Measurements from ENCODE around the gene GAREM1. TPM values are rescaled to one million over a fixed set of nuclear protein-coding genes. Genes with fewer than 3 reads are reported as not detected.

Gene GAREM1
- total RNA-seq, 1 donor from 2014 or later: 5.2 TPM

DNA sequence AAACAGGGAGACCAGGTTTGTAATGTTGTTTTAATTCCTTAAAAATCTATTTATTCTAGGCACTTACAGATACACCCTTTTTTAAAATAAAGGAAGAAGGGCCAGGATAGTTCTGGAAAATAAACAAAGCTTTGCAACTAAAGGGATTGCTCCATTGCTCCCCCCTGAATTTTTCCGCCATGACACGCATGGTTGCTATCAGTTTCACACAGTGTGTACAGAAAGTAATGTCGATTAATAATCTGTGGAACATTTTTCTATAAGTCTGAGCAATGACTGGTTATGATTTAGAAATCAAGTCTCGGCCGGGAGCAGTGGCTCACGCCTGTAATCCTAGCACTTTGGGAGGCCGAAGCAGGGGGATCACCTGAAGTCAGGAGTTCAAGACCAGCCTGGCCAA lies 90.8 kb downstream of the GAREM1 start:
- no peaks in the 10 kb centered on the region for H3K9me3 ChIP-seq (ENCODE audit: control insufficient read depth in 3 of 3, low read length in 3 of 3)
- no peak overlapping the region for H3K27ac ChIP-seq (ENCODE audit: low read depth, low read length)

GRCh38 chr18:32378705-32379104 lies 92.0 kb downstream of the GAREM1 start:
- Histone ChIP-seq H3K36me3 (ENCODE audit: control insufficient read depth in 3 of 3, insufficient read depth in 3 of 3, low read length in 3 of 3) (no peaks in the 10 kb centered on the region), H3K9ac (ENCODE audit: low read depth in 1 of 3, low read length in 3 of 3) (no peak overlapping the region), H3K27me3 (ENCODE audit: control insufficient read depth in 3 of 3, insufficient read depth in 3 of 3, low read length in 3 of 3) (no peaks in the 10 kb centered on the region), H3K27ac (ENCODE audit: low read depth, low read length) (no peak overlapping the region), H3K4me3 (ENCODE audit: low read length in 3 of 3) (no peak overlapping the region), H3K9me3 (ENCODE audit: control insufficient read depth in 3 of 3, low read length in 3 of 3) (no peaks in the 10 kb centered on the region), H3K4me1 (ENCODE audit: control insufficient read depth in 3 of 3, insufficient read depth in 3 of 3, low read length in 3 of 3) (peaks cover 6 to 9% (median 9%) of the 10 kb centered on the region in 3 donors)

More for the DNA sequence above, 90.8 kb downstream of the GAREM1 start:
- Histone ChIP-seq H3K27me3 (ENCODE audit: control insufficient read depth in 3 of 3, insufficient read depth in 3 of 3, low read length in 3 of 3) (no peaks in the 10 kb centered on the region), H3K4me3 (ENCODE audit: low read length in 3 of 3) (no peak overlapping the region), H3K4me1 (ENCODE audit: control insufficient read depth in 3 of 3, insufficient read depth in 3 of 3, low read length in 3 of 3) (peaks cover 0 to 4% (median 0%) of the 10 kb centered on the region in 3 donors), H3K36me3 (ENCODE audit: control insufficient read depth in 3 of 3, insufficient read depth in 3 of 3, low read length in 3 of 3) (no peaks in the 10 kb centered on the region), H3K9ac (ENCODE audit: low read depth in 1 of 3, low read length in 3 of 3) (no peak overlapping the region)

DNA sequence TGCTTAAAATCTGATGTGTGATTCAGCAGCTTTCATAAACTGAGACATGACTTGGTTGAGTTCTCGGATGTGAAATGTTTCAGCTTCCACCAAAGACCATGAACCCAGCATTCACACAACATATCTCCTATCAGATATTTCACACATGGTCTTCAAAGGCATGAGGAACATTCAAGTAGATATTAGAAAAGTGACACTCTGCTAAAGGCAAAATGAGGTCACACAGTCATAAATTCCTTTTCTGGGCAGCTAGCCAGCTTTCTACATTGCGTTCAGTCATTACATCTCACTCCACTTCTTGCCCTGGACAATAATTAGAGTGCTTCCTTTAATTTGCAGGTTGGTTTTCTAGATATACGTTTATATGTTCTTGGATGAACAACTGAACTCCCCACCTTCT lies 96.7 kb downstream of the GAREM1 start:
- peaks cover 9 to 10% (median 9%) of the 10 kb centered on the region in 3 donors for H3K4me1 ChIP-seq (ENCODE audit: control insufficient read depth in 3 of 3, insufficient read depth in 3 of 3, low read length in 3 of 3)
- no peaks in the 10 kb centered on the region for H3K9me3 ChIP-seq (ENCODE audit: control insufficient read depth in 3 of 3, low read length in 3 of 3)
- no peak overlapping the region for H3K4me3 ChIP-seq (ENCODE audit: low read length in 3 of 3)
- H3K27me3 ChIP-seq (ENCODE audit: control insufficient read depth in 3 of 3, insufficient read depth in 3 of 3, low read length in 3 of 3): no peaks in the 10 kb centered on the region
- H3K9ac ChIP-seq (ENCODE audit: low read depth in 1 of 3, low read length in 3 of 3): no peak overlapping the region
- no peak overlapping the region for H3K27ac ChIP-seq (ENCODE audit: low read depth, low read length)
- H3K36me3 ChIP-seq (ENCODE audit: control insufficient read depth in 3 of 3, insufficient read depth in 3 of 3, low read length in 3 of 3): no peaks in the 10 kb centered on the region

DNA sequence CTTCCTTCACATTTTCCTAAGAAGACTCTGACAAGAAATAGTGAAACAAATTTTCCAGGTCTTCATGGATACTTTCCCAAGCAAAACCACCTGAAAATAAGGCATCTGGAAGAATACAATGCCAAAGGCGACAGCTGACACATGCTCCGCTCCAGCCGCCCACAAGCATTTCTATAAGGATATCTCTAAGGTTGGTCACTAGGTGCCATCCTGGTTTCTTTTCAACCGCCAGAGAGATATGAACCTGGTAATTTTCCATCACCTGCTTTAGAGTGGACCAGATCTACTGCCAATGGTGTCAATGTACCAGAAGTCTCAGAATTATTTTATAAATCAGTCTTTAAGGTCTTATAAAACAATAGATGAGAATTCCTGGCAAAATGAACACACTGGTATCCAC lies 97.2 kb downstream of the GAREM1 start:
- Histone ChIP-seq H3K36me3 (ENCODE audit: control insufficient read depth in 3 of 3, insufficient read depth in 3 of 3, low read length in 3 of 3) (no peaks in the 10 kb centered on the region), H3K4me3 (ENCODE audit: low read length in 3 of 3) (no peak overlapping the region), H3K27ac (ENCODE audit: low read depth, low read length) (no peak overlapping the region), H3K9ac (ENCODE audit: low read depth in 1 of 3, low read length in 3 of 3) (no peak overlapping the region), H3K4me1 (ENCODE audit: control insufficient read depth in 3 of 3, insufficient read depth in 3 of 3, low read length in 3 of 3) (peaks cover 9 to 10% (median 9%) of the 10 kb centered on the region in 3 donors), H3K9me3 (ENCODE audit: control insufficient read depth in 3 of 3, low read length in 3 of 3) (no peaks in the 10 kb centered on the region), H3K27me3 (ENCODE audit: control insufficient read depth in 3 of 3, insufficient read depth in 3 of 3, low read length in 3 of 3) (no peaks in the 10 kb centered on the region)

- peaks cover 9 to 10% (median 9%) of the 10 kb centered on the region in 3 donors for H3K4me1 ChIP-seq (ENCODE audit: control insufficient read depth in 3 of 3, insufficient read depth in 3 of 3, low read length in 3 of 3)
Observed at GRCh38 chr18:32372381-32373061, 98.2 kb downstream of the GAREM1 start.

DNA sequence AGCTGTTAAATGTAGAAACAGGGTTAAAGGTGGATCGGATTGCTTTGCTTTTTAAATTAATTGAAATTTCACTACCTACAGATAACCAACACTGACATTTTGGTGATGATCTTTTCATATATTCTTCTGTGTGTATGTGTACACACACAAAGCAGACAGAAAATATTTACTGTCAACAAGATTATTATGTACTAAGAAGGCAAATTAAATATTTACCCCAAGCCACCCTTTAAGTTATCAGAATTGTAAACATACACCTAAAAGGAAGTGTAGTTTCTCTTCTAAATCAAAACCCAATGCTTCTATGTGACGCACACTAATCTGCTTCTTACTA lies 98.7 kb downstream of the GAREM1 start:
- H3K4me3 ChIP-seq (ENCODE audit: low read length in 3 of 3): no peak overlapping the region
- peaks cover 9 to 10% (median 9%) of the 10 kb centered on the region in 3 donors for H3K4me1 ChIP-seq (ENCODE audit: control insufficient read depth in 3 of 3, insufficient read depth in 3 of 3, low read length in 3 of 3)
- H3K9me3 ChIP-seq (ENCODE audit: control insufficient read depth in 3 of 3, low read length in 3 of 3): no peaks in the 10 kb centered on the region
- H3K9ac ChIP-seq (ENCODE audit: low read depth in 1 of 3, low read length in 3 of 3): no peak overlapping the region
- H3K27ac ChIP-seq (ENCODE audit: low read depth, low read length): no peak overlapping the region
- no peaks in the 10 kb centered on the region for H3K36me3 ChIP-seq (ENCODE audit: control insufficient read depth in 3 of 3, insufficient read depth in 3 of 3, low read length in 3 of 3)
- H3K27me3 ChIP-seq (ENCODE audit: control insufficient read depth in 3 of 3, insufficient read depth in 3 of 3, low read length in 3 of 3): no peaks in the 10 kb centered on the region

More at GRCh38 chr18:32372381-32373061, 98.2 kb downstream of the GAREM1 start:
- H3K27ac ChIP-seq (ENCODE audit: low read depth, low read length): no peak overlapping the region
- H3K27me3 ChIP-seq (ENCODE audit: control insufficient read depth in 3 of 3, insufficient read depth in 3 of 3, low read length in 3 of 3): no peaks in the 10 kb centered on the region
- no peaks in the 10 kb centered on the region for H3K9me3 ChIP-seq (ENCODE audit: control insufficient read depth in 3 of 3, low read length in 3 of 3)
- H3K4me3 ChIP-seq (ENCODE audit: low read length in 3 of 3): no peak overlapping the region
- H3K9ac ChIP-seq (ENCODE audit: low read depth in 1 of 3, low read length in 3 of 3): no peak overlapping the region
- H3K36me3 ChIP-seq (ENCODE audit: control insufficient read depth in 3 of 3, insufficient read depth in 3 of 3, low read length in 3 of 3): no peaks in the 10 kb centered on the region

- no peaks in the 10 kb centered on the region for H3K36me3 ChIP-seq (ENCODE audit: control insufficient read depth in 3 of 3, insufficient read depth in 3 of 3, low read length in 3 of 3)
- H3K27me3 ChIP-seq (ENCODE audit: control insufficient read depth in 3 of 3, insufficient read depth in 3 of 3, low read length in 3 of 3): no peaks in the 10 kb centered on the region
- no peak overlapping the region for H3K9ac ChIP-seq (ENCODE audit: low read depth in 1 of 3, low read length in 3 of 3)
- peaks cover 9 to 10% (median 9%) of the 10 kb centered on the region in 3 donors for H3K4me1 ChIP-seq (ENCODE audit: control insufficient read depth in 3 of 3, insufficient read depth in 3 of 3, low read length in 3 of 3)
- no peaks in the 10 kb centered on the region for H3K9me3 ChIP-seq (ENCODE audit: control insufficient read depth in 3 of 3, low read length in 3 of 3)
- no peak overlapping the region for H3K4me3 ChIP-seq (ENCODE audit: low read length in 3 of 3)
- H3K27ac ChIP-seq (ENCODE audit: low read depth, low read length): no peak overlapping the region
Observed at GRCh38 chr18:32371384-32371783, 99.3 kb downstream of the GAREM1 start.

DNA sequence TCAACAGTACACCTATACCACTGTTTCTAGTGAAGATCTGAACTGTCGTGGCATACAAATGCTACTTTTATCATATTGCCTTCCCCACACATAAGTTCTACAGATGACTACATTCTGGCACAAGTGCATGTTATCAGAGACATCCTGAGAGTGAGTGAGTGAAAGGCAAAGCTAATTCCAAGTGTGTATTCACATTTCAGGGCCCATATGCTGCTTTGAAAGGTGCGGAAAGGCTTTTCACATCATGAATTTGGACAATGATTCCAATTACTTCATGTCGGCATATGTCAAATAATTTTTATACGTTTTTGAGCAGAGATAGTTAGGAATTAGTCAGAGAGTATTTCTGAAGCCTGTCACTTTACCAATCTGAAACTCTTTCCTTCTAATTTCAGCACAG lies 101.7 kb downstream of the GAREM1 start:
- Histone ChIP-seq H3K4me3 (ENCODE audit: low read length in 3 of 3) (no peak overlapping the region), H3K4me1 (ENCODE audit: control insufficient read depth in 3 of 3, insufficient read depth in 3 of 3, low read length in 3 of 3) (peaks cover 3 to 7% (median 6%) of the 10 kb centered on the region in 3 donors), H3K27me3 (ENCODE audit: control insufficient read depth in 3 of 3, insufficient read depth in 3 of 3, low read length in 3 of 3) (no peaks in the 10 kb centered on the region), H3K36me3 (ENCODE audit: control insufficient read depth in 3 of 3, insufficient read depth in 3 of 3, low read length in 3 of 3) (no peaks in the 10 kb centered on the region), H3K9me3 (ENCODE audit: control insufficient read depth in 3 of 3, low read length in 3 of 3) (no peaks in the 10 kb centered on the region), H3K9ac (ENCODE audit: low read depth in 1 of 3, low read length in 3 of 3) (no peak overlapping the region), H3K27ac (ENCODE audit: low read depth, low read length) (no peak overlapping the region)

GRCh38 chr18:32368170-32368569 lies 102.5 kb downstream of the GAREM1 start:
- Histone ChIP-seq H3K9ac (ENCODE audit: low read depth in 1 of 3, low read length in 3 of 3) (no peak overlapping the region), H3K36me3 (ENCODE audit: control insufficient read depth in 3 of 3, insufficient read depth in 3 of 3, low read length in 3 of 3) (no peaks in the 10 kb centered on the region), H3K27ac (ENCODE audit: low read depth, low read length) (no peak overlapping the region), H3K4me3 (ENCODE audit: low read length in 3 of 3) (no peak overlapping the region), H3K9me3 (ENCODE audit: control insufficient read depth in 3 of 3, low read length in 3 of 3) (no peaks in the 10 kb centered on the region), H3K4me1 (ENCODE audit: control insufficient read depth in 3 of 3, insufficient read depth in 3 of 3, low read length in 3 of 3) (no peaks in the 10 kb centered on the region), H3K27me3 (ENCODE audit: control insufficient read depth in 3 of 3, insufficient read depth in 3 of 3, low read length in 3 of 3) (no peaks in the 10 kb centered on the region)

GRCh38 chr18:32366586-32367538 lies 103.8 kb downstream of the GAREM1 start:
- no peak overlapping the region for H3K9ac ChIP-seq (ENCODE audit: low read depth in 1 of 3, low read length in 3 of 3)
- no peaks in the 10 kb centered on the region for H3K27me3 ChIP-seq (ENCODE audit: control insufficient read depth in 3 of 3, insufficient read depth in 3 of 3, low read length in 3 of 3)
- H3K9me3 ChIP-seq (ENCODE audit: control insufficient read depth in 3 of 3, low read length in 3 of 3): no peaks in the 10 kb centered on the region
- no peaks in the 10 kb centered on the region for H3K4me1 ChIP-seq (ENCODE audit: control insufficient read depth in 3 of 3, insufficient read depth in 3 of 3, low read length in 3 of 3)
- no peak overlapping the region for H3K27ac ChIP-seq (ENCODE audit: low read depth, low read length)
- H3K4me3 ChIP-seq (ENCODE audit: low read length in 3 of 3): no peak overlapping the region
- no peaks in the 10 kb centered on the region for H3K36me3 ChIP-seq (ENCODE audit: control insufficient read depth in 3 of 3, insufficient read depth in 3 of 3, low read length in 3 of 3)
